Upper lobe of right lung (tissue), 1 donor: ENCODE data around the gene TSSK6. TPM values are rescaled to one million over a fixed set of nuclear protein-coding genes. Genes with fewer than 3 reads are reported as not detected.

Experiments used
- ATAC-seq: fragments of 200-7000 bp; cut with Tn5 transposase; one replicate; pipeline ENCODE4 v1.9.1; 2020; ENCODE audit warnings: mild to moderate bottlenecking, moderate library complexity
- DNase-seq: peaks from one replicate; pipeline ENCODE4 v3.0.0-alpha.2; 2020
- H3K27ac ChIP-seq: fragments of 200-600 bp; one replicate; pipeline ENCODE4 v1.8.0; 2022
- H3K27me3 ChIP-seq: fragments of 200-600 bp; one replicate; pipeline ENCODE4 v1.8.0; 2022; ENCODE audit warnings: mild to moderate bottlenecking
- H3K36me3 ChIP-seq: fragments of 200-600 bp; one replicate; pipeline ENCODE4 v1.8.0; 2022
- H3K4me1 ChIP-seq: fragments of 200-600 bp; one replicate; pipeline ENCODE4 v1.8.0; 2022
- H3K4me3 ChIP-seq: fragments of 200-600 bp; one replicate; pipeline ENCODE4 v1.8.0; 2022; ENCODE audit warnings: mild to moderate bottlenecking
- H3K9me3 ChIP-seq: fragments of 200-600 bp; one replicate; pipeline ENCODE4 v1.8.0; 2022
- intact Hi-C: fragments of 100-400 bp; cut with DNase I; formaldehyde crosslinking; loops from one replicate; pipeline ENCODE4 v1.11.0; 2022
- total RNA-seq: library from RNA; stranded (reverse); fragmentation: NEBNext Ultra II Directional; extraction: Animal tissue kit (Norgen Biotek cat#: 25700); gene quantifications from one replicate; pipeline ENCODE4 v1.2.1, GENCODE V29; 2021
- TF ChIP-seq, protein P1 (sequence below): fragments of 200-600 bp; IDR thresholded peaks from one replicate; pipeline ENCODE4 v1.8.0; 2022; ENCODE audit warnings: antibody characterized with exemption
- donor health status: DM: no; HTN: yes; CAD: no; lungs with severe emphysema.

TSSK6 gene
- total RNA-seq, 1 donor from 2014 or later: 1.8 TPM

DNA sequence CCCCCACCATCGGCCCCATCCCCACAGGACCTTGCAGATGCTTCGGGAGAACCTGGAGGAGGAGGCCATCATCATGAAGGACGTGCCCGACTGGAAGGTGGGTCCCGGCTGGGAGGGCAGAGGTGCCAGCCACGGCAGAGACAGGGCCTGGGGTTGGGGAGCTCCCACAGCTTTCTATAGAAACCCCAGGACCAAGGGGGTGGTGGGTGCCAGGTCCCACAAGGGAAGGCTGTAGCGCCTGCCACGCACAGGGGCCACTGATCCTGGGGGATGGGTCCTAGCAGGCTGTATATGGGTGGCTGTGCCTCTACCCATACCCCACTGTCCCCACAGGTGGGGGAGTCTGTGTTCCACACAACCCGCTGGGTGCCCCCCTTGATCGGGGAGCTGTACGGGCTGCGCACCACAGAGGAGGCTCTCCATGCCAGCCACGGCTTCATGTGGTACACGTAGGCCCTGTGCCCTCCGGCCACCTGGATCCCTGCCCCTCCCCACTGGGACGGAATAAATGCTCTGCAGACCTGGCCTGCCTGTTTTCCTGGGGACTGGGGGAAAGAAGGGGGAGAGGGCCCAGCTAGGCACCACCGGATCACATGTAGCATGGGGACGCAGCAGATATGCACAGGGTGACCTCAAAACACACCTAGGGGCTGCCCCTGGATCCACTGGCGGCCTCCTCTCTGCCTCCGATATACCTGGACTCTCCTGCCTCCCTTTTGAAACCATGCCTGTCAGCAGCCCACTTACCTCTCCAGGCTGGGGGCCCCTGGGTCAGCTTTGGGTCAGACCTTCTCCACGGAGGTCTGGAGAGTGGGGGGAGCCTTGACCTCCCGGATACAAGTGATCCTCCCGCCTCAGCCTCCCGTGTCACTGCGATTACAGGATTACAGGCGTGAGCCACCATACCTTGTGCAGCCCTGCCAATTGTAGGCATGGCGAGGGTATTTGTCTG is 12.6 kb upstream of the TSSK6 start:
- Histone ChIP-seq H3K9me3 (no peaks in the 10 kb centered on the region), H3K4me1 (peaks cover 7% of the 10 kb centered on the region), H3K4me3 (no peak overlapping the region), H3K27ac (no peak overlapping the region), H3K27me3 (no peaks in the 10 kb centered on the region), H3K36me3 (peaks cover 41% of the 10 kb centered on the region)
- TF ChIP-seq, protein P1, sequence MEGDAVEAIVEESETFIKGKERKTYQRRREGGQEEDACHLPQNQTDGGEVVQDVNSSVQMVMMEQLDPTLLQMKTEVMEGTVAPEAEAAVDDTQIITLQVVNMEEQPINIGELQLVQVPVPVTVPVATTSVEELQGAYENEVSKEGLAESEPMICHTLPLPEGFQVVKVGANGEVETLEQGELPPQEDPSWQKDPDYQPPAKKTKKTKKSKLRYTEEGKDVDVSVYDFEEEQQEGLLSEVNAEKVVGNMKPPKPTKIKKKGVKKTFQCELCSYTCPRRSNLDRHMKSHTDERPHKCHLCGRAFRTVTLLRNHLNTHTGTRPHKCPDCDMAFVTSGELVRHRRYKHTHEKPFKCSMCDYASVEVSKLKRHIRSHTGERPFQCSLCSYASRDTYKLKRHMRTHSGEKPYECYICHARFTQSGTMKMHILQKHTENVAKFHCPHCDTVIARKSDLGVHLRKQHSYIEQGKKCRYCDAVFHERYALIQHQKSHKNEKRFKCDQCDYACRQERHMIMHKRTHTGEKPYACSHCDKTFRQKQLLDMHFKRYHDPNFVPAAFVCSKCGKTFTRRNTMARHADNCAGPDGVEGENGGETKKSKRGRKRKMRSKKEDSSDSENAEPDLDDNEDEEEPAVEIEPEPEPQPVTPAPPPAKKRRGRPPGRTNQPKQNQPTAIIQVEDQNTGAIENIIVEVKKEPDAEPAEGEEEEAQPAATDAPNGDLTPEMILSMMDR: no peak
- ATAC-seq (no peak), DNase-seq (no peak)
- intact Hi-C loops: no loop called here

DNA sequence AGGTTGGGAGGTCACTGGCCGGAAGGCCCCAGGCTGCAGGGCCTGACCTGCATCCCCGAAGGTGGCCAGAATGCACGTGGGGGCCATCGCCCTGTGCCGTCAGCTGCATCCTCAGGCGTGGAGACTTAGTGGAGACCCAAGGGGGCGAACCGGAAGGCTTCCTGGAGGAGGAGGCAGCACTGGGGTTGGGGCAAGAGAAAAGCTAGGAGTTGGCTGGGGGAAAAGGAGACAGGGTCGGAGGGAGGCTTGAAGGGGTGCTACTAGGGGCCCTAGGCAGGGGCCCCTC is 12.0 kb upstream of the TSSK6 start:
- H3K36me3 ChIP-seq: peaks cover 41% of the 10 kb centered on the region
- TF ChIP-seq, protein P1: no peak
- peaks cover 4% of the 10 kb centered on the region for H3K4me1 ChIP-seq
- H3K4me3 ChIP-seq: no peak overlapping the region
- H3K27ac ChIP-seq: no peak overlapping the region
- intact Hi-C loops: no loop called here
- no peaks in the 10 kb centered on the region for H3K9me3 ChIP-seq
- DNase-seq (no peak), ATAC-seq (no peak)
- no peaks in the 10 kb centered on the region for H3K27me3 ChIP-seq

GRCh38 chr19:19526581-19527370 is 11.4 kb upstream of the TSSK6 start:
- Histone ChIP-seq H3K27ac (no peak overlapping the region), H3K27me3 (no peaks in the 10 kb centered on the region), H3K9me3 (no peaks in the 10 kb centered on the region), H3K36me3 (peaks cover 41% of the 10 kb centered on the region), H3K4me1 (no peaks in the 10 kb centered on the region), H3K4me3 (no peak overlapping the region)
- no peak for ATAC-seq
- TF ChIP-seq, protein P1: no peak
- intact Hi-C loops: no loop called here
- DNase-seq: no peak

DNA sequence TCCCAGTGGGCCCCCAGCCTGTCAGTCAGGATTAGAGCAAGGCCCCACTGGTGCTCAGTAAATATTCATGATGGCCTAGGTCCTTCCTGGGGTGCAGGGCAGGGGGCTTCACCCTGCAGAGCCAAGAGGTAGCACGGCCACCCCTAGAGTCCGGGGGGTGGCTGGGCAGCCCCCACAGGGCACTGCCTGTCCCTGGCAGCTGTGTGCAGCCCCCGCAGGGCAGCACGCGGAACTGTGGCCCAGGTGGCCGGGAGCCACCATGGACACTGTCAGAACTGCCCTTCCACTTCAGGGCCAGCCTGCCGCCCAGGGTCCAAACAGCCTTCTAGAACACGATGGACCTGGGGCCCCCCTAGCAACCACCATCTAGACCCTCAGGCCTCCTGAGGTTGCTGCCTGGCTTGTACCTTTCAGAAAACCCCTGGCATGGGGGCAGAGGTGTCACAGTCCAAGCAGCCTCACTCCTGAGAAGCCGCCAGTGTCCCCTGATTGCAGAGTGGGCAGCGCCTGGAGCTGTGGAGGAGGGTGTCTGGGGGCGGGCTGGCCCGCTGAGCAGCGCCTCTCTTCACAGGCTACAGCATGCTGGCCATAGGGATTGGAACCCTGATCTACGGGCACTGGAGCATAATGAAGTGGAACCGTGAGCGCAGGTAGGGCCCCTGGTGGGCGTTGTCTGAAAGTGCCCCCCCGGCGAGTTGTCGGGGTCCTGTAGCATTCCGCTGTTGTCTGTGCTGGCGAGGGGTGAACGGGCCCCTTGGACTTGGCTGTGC is 10.4 kb upstream of the TSSK6 start:
- DNase-seq (no peak), ATAC-seq (no peak)
- Histone ChIP-seq H3K27ac (no peak overlapping the region), H3K4me1 (no peaks in the 10 kb centered on the region), H3K36me3 (peaks cover 42% of the 10 kb centered on the region), H3K4me3 (no peak overlapping the region), H3K9me3 (no peaks in the 10 kb centered on the region), H3K27me3 (no peaks in the 10 kb centered on the region)
- TF ChIP-seq, protein P1: no peak
- intact Hi-C loops: no loop called here

GRCh38 chr19:19524053-19524452 is 8.7 kb upstream of the TSSK6 start:
- ATAC-seq (no peak), DNase-seq (no peak)
- Histone ChIP-seq H3K4me1 (no peaks in the 10 kb centered on the region), H3K27me3 (no peaks in the 10 kb centered on the region), H3K9me3 (no peaks in the 10 kb centered on the region), H3K4me3 (no peak overlapping the region), H3K36me3 (peaks cover 51% of the 10 kb centered on the region), H3K27ac (no peak overlapping the region)
- TF ChIP-seq, protein P1: no peak
- intact Hi-C loops: no loop called here
